HG02943 (cell line): ENCODE data around the gene ADRB2.
"Not testable (repeated sequence)": the region's sequence is repeated elsewhere in the genome, so short reads cannot be mapped to it uniquely, and the experiment has no call there.

ENCODE experiments used
- ATAC-seq: cut with Tn5 transposase; IDR thresholded peaks from one replicate; pipeline ENCODE4 v1.9.1; 2021; ENCODE audit warnings: mild to moderate bottlenecking, low read depth, moderate library complexity; ENCODE audit not compliant: unreplicated experiment

ADRB2 gene

GRCh38 chr5:148849461-148849860, 23.1 kb downstream of the ADRB2 start:
- ATAC-seq: no peak

GRCh38 chr5:148850836-148851235, 24.4 kb downstream of the ADRB2 start:
- ATAC-seq: no peak

- no peak for ATAC-seq
Observed at GRCh38 chr5:148853868-148854267, 27.5 kb downstream of the ADRB2 start.

- no peak for ATAC-seq
Observed at GRCh38 chr5:148855249-148856008, 29.0 kb downstream of the ADRB2 start.

DNA sequence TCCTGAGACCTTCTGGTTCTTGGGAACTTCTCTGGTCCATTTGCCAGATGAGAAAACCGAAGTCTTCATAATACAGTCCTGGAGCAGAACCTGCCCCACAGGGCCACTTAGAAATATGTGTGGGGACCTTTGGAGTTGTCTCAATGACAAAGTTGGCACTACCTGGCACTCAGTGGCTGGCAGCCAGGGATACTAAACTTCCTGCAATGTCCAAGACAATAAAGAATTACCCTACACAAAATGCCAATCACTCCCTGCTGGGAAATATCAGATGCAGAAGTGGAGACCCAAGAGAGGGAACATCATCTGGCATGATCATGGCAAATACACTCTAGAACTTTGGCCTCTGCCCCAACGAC, 29.6 kb downstream of the ADRB2 start:
- no peak for ATAC-seq

DNA sequence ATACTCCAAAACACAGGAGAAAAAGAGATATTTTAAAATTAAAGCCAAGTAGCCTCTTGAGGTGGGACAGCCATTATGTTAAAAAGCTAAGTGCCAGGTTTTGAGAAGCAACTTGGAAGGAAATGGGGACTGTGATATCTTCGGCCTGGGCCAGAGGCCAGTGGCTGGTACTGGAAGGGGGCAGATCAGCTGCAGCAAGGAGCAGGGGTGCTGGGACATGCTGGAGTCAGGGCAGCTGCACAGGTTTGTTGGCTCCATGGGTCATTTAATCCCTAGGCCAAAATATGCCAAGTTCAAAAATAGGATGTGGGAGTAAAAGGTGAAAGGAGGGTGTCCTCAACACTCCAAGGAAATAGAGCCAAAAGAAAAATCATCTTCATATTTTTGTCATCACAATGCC, 30.0 kb downstream of the ADRB2 start:
- no peak for ATAC-seq

- no peak for ATAC-seq
Observed at GRCh38 chr5:148857474-148857873, 31.1 kb downstream of the ADRB2 start.

DNA sequence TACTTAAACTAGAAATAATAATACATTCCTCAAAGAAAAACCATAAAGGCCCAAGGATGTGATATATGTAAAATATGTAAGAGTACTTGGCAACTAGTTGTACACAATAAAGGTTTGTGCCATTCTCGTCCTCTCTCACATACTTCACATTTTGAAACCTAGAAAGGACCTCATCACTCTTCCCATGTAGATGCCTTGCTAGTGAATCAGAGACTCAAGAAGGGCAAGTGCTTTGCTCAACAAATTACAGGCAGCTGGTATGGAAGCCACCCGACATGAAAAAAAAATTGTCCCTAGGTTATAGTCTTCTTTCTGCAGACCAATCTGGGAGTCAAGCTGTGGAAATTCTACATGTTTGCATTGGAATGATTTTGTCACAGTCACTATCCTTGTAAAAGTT, 31.7 kb downstream of the ADRB2 start:
- no peak for ATAC-seq

- ATAC-seq: no peak
Observed at GRCh38 chr5:148858547-148858946, 32.1 kb downstream of the ADRB2 start.

DNA sequence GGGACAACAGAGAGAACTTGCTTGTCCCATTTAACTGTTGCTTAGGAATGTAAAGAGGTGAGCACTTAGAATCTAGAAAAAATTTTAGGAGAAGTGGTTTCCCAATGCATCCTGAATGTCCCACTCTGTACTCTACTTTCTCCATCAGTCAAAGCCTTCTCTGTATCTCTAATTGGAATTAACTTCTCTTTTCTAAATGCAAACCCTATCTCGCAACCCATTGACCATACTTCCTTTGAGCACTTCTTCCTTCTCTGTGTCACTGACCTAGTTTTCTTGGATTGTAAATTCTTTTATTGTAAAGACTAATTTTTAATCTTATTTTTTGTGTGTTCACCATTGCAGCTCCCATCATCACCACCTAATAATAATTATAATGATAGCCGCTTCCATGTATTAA, 33.3 kb downstream of the ADRB2 start:
- no peak for ATAC-seq

DNA sequence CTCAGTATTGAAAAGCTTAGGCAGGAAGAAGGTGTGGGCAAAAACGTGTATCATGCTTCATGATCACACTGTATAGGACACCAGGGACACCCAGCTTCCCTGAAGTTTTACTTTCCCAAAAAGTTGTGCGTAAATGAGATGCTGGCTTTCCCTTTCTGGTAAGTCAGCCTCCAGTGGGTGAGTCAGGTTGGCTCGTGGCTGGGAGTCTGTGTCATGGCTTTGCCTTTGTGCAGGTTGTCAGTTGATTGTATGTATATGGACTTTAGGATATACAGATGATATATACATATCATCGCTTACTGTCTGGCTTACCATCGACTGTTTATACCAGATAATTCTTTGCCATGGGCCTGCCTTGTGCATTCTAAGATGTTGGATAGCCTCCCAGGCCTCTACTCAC, 34.2 kb downstream of the ADRB2 start:
- no peak for ATAC-seq

DNA sequence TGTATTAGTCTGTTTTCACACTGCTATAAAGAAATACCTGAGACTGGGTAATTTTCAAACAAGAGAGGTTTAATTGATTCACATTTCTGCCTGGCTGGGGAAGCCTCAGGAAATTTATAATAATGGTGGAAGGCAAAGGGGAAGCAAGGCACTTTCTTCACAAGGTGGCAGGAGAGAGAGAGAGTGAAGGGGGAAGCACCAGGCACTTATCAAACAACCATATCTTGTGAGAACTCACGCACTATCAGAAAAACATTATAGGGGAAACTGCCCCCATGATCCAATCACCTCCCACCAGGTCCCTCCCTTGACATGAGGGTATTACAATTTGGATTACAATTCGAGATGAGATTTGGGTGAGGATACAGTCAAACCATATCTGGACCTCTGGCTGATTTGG, 34.7 kb downstream of the ADRB2 start:
- ATAC-seq: no peak

- no peak for ATAC-seq
Observed at GRCh38 chr5:148861696-148862095, 35.3 kb downstream of the ADRB2 start.

DNA sequence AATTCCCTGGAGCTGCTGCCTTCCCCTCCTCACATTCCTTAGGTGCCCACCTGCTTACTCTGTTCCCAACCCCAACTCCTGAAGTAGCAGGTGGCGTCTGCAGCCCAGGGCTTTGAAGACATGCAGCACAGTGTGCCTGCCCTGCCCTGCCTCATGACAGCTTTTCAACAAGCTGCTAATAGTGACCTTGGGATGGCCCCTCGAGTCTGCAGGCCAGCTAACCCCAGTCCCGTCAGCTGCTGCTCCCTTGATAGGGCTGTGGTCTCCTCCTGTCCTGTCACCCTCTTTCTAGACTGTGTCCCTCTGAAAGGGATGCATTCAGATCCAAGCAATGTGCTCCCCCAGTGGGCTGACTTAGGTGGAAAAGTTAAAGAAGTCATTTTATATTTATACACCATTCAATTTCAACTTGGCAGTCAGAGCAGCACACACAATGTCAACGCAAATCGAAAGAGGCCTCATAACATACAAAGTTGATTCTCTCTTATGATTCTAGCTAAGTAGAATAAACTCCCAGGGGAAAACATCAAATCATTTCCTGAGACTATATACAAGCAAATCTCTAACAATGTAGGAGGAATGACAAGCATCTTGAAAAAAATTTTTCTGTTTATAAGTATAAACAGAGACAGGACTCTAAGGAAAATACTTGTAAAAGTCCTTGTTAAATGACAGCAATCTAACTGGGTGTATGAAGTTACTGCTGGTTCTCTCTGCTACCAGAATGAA, 37.9 kb downstream of the ADRB2 start:
- ATAC-seq: no peak

DNA sequence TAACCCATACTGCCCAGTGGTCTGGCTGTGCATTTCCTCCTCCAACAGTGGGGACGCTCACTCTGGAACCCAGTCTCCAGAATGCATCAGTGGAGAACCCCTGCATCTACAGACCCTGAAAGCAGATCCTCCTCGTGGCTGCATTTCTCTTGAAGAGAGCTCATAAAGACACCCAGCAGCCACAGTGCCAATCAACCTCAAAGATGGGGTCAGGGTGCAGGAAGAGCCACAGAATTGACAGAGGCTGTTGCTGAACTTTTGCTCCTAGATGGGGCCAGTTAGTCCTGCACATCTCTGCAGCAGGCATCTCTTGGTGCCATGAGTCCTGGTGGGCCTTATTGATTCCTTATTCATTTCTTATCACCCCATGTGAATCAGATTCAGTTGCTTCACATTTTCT, 39.6 kb downstream of the ADRB2 start:
- no peak for ATAC-seq

GRCh38 chr5:148873120-148873519, 46.7 kb downstream of the ADRB2 start:
- no peak for ATAC-seq

GRCh38 chr5:148873690-148874485, 47.5 kb downstream of the ADRB2 start:
- no peak for ATAC-seq

GRCh38 chr5:148875205-148875875, 48.9 kb downstream of the ADRB2 start:
- no peak for ATAC-seq

- ATAC-seq: not testable (repeated sequence)
Observed at GRCh38 chr5:148877436-148877835, 51.0 kb downstream of the ADRB2 start.
